Measurements from ENCODE around the gene SLC35B2. TPM values are rescaled to one million over a fixed set of nuclear protein-coding genes. Genes with fewer than 3 reads are reported as not detected.

SLC35B2 gene
- total and polyA plus RNA-seq, 7 experiments from 2014 or later: 10.0 to 41.7 (median 20.4) TPM

DNA sequence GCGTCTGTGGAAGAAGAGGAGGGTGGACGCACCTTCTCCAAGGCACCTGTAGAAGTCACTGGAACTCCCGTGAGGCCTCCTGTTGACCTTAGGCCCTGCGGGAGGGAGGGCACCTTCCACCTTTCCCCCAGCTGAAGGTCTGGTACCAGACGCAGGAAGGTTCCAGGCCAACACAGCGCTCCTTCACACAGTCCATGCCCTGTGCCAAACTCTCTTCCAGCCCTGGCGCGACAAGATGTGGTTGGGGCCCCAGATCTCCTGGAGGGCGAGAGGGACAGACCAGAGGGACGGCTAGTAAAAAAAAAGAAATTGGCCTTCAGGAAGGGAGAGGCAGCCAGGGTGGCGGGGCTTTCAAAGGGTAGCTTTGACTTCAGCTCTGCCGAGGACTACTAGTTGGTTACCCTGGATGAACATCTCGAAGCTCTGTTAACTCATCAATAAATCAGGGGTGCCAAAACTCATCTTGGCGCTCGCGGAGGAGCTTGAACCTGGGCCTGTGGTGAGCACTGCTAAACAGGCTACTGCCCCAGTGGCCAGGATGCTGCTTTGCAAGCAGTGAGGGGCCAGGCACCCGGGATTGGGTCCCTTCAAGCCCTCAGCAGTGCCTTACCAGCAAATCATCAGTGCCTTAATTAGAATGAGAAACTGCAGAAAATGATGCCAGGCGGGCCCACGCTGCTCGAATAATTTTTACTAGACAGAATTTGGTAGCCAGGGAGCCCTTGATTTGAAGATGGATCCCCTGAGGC, 40.9 kb upstream of the SLC35B2 start:
- intact Hi-C loops (cut with micrococcal nuclease): no loop called here
- Mint-ChIP-seq H3K4me3 (peak overlapping the region; percentile 33 to 76 (median 58)), H3K27ac (no peak overlapping the region), H3K9me3 (no peaks in the 10 kb centered on the region), H3K36me3 (peaks cover 5 to 23% (median 7%) of the 10 kb centered on the region in 5 donors), H3K4me1 (peaks cover 4 to 18% (median 8%) of the 10 kb centered on the region in 7 donors), H3K27me3 (peaks cover 23 to 44% (median 37%) of the 10 kb centered on the region in 5 donors)
- DNase-seq (no peak), ATAC-seq (no peak)
- H3K4me3 ChIP-seq (ENCODE audit: low read length): peak overlapping the region; percentile 33
- peaks cover 0 to 11% of the 10 kb centered on the region in 2 donors for H3K4me1 ChIP-seq (ENCODE audit: control insufficient read depth in 2 of 2, insufficient read depth in 2 of 2, low read length in 2 of 2)
- CTCF ChIA-PET: interaction anchor here (0.7 kb wide), 1 partner anchor 15 kb away, joined by 3 read pairs; the partner anchor contains the start of gene AARS2
- POLR2A ChIA-PET: interaction anchor here (1.0 to 1.6 kb wide), 2 partner anchors 11 to 13 kb away, joined by 4 to 7 read pairs; no protein-coding TSS in a partner anchor
- no peak overlapping the region for H3K27ac ChIP-seq (ENCODE audit: low read depth, low read length)
- no peaks in the 10 kb centered on the region for H3K9me3 ChIP-seq (ENCODE audit: control insufficient read depth in 2 of 3, low read length in 3 of 3)
- H3K36me3 ChIP-seq (ENCODE audit: control insufficient read depth in 2 of 3, insufficient read depth in 3 of 3, low read length in 3 of 3): peaks cover 0 to 31% (median 0%) of the 10 kb centered on the region in 3 experiments
- peaks cover 0 to 13% of the 10 kb centered on the region in 2 donors for H3K27me3 ChIP-seq (ENCODE audit: control insufficient read depth in 2 of 2, insufficient read depth in 2 of 2, low read length in 2 of 2)

DNA sequence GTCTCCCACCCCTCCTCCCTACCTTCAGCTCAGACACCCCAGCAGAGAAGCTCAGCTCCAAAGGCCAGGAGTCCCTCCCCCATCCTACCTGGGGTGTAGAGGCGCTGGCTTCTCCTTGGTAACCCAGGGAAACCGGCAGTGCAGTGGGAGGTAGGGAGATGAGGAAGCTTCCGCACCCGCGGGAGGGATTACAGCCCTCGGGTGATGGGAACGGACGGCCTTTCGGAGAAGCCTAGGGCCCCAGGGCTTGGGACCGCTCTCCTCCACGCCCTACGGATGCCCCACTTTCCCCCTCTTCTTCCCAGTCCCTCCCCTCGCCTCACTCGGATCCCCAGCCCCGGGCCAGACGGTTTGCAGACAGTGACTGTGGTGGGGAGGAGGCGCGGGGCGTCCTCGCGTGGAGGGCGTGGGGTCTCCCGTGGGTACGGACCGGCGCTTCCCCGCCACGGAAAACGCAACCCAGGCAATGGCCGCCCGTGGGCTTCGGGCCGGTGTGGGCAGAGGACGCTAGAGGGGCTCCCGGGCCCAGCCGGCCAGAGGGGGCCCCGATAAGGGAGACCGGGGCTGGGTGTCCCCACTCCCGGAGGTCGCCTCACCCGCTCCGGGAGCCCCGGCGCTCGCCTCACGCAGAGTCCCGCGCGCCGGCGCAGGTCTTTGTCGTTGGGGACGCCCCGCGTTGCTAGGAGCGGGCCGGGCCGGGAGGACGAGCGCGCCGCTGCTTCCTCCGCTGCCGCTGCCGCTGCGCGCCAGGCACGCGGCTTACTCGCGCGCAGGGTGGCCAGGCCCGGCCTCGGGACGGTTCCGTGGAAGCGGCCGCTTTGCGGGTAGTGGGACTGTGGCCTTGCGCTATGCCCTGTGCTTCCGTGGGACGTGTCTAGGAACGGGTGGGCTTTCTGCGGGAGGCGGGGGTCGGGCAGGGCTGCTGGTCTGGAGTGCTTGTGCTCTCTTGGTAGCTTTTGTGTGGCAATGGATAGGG, 40.0 kb upstream of the SLC35B2 start:
- peaks cover 5 to 20% (median 7%) of the 10 kb centered on the region in 5 donors for H3K36me3 Mint-ChIP-seq
- Histone ChIP-seq H3K9me3 (ENCODE audit: control insufficient read depth in 2 of 3, low read length in 3 of 3) (no peaks in the 10 kb centered on the region), H3K4me3 (ENCODE audit: low read length) (peak overlapping the region; percentile 50), H3K27me3 (ENCODE audit: control insufficient read depth in 2 of 2, insufficient read depth in 2 of 2, low read length in 2 of 2) (peaks cover 0 to 13% of the 10 kb centered on the region in 2 donors), H3K27ac (ENCODE audit: low read depth, low read length) (no peak overlapping the region), H3K4me1 (ENCODE audit: control insufficient read depth in 2 of 2, insufficient read depth in 2 of 2, low read length in 2 of 2) (peaks cover 0 to 11% of the 10 kb centered on the region in 2 donors), H3K36me3 (ENCODE audit: control insufficient read depth in 2 of 3, insufficient read depth in 3 of 3, low read length in 3 of 3) (peaks cover 0 to 23% (median 0%) of the 10 kb centered on the region in 3 experiments)
- intact Hi-C loops (cut with micrococcal nuclease): no loop called here
- ChIA-PET POLR2A (interaction anchor here (1.0 to 1.6 kb wide), 3 partner anchors 12 to 15 kb away, joined by 4 to 7 read pairs (median 4); partner anchors contain the start of gene AARS2), CTCF (no interaction called here)
- peaks cover 27 to 48% (median 41%) of the 10 kb centered on the region in 5 donors for H3K27me3 Mint-ChIP-seq
- peak overlapping the region; percentile 45 to 76 (median 64) for H3K4me3 Mint-ChIP-seq
- H3K4me1 Mint-ChIP-seq: peaks cover 4 to 18% (median 8%) of the 10 kb centered on the region in 7 donors
- no peaks in the 10 kb centered on the region for H3K9me3 Mint-ChIP-seq
- peak; percentile 82 for ATAC-seq
- DNase-seq: peak; percentile 34 to 63 (median 58)
- H3K27ac Mint-ChIP-seq: no peak overlapping the region

DNA sequence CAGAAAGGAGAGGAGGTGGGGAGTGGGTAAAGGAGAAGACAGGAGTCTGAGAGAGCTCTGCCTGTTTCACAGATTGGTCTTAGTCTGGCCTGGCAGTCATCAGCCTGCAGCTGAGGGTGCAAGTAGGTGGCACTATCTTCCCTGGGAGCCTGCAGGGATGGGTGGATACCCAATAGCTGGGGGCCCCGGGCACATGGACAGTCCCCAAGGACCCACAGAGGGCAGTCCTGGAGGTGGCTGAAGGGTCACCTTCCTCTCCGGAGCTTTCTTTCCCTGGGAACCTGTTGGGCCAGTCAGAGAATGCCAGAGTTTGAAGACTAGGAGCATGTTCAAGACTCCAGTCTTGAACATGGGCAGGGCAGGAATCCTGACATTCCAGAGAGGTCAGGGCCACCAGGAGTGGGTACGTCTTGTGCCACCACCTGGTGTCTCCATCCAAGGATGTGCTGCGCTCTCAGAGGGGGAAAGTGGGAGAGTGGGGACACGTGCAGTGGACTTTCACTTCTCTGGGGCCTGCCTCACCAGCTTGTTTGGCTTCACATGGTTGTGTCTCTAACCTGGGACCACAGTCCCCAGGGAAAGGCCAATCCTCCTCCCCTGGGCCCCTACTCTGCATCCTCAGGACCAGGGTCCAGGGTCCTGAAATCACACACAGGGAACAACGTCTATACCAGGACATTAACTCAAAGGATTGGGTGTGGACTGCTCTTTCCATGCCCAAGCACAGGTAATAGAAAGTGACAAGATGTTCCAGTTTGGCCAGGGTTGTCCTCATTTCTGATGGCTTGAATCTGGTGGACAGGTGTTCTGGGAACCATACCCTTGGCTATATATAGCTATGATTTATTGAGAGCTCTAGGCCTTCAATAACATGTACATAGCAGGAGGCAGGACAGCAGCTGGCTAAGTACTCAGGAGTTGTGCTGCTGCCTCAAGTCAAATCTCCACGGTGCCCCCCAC, 37.8 kb upstream of the SLC35B2 start:
- intact Hi-C loops (cut with micrococcal nuclease): no loop called here
- CTCF ChIA-PET: interaction anchor here (0.8 to 1.4 kb wide), 5 partner anchors 10 to 33 kb away, joined by 3 to 16 read pairs (median 4); no protein-coding TSS in a partner anchor
- Histone ChIP-seq H3K36me3 (ENCODE audit: control insufficient read depth in 2 of 3, insufficient read depth in 3 of 3, low read length in 3 of 3) (peaks cover 0 to under 1% (median 0%) of the 10 kb centered on the region in 3 experiments), H3K4me3 (ENCODE audit: low read length) (no peak overlapping the region), H3K27ac (ENCODE audit: low read depth, low read length) (no peak overlapping the region), H3K9me3 (ENCODE audit: control insufficient read depth in 2 of 3, low read length in 3 of 3) (no peaks in the 10 kb centered on the region), H3K27me3 (ENCODE audit: control insufficient read depth in 2 of 2, insufficient read depth in 2 of 2, low read length in 2 of 2) (peaks cover 0 to 13% of the 10 kb centered on the region in 2 donors), H3K4me1 (ENCODE audit: control insufficient read depth in 2 of 2, insufficient read depth in 2 of 2, low read length in 2 of 2) (peaks cover 0 to 11% of the 10 kb centered on the region in 2 donors)
- no peak for DNase-seq
- Mint-ChIP-seq H3K9me3 (no peaks in the 10 kb centered on the region), H3K4me1 (peaks cover 4 to 16% (median 8%) of the 10 kb centered on the region in 7 donors), H3K4me3 (peak overlapping the region in 2 of 10 donors; percentile 7 to 42), H3K27me3 (peaks cover 48 to 66% (median 64%) of the 10 kb centered on the region in 5 donors), H3K27ac (no peak overlapping the region), H3K36me3 (peaks cover under 1 to 4% (median 1%) of the 10 kb centered on the region in 5 donors)
- ATAC-seq: no peak
- POLR2A ChIA-PET: interaction anchor here (0.6 kb wide), 2 partner anchors 9 to 1409 kb away, joined by 3 to 5 read pairs; no protein-coding TSS in a partner anchor

DNA sequence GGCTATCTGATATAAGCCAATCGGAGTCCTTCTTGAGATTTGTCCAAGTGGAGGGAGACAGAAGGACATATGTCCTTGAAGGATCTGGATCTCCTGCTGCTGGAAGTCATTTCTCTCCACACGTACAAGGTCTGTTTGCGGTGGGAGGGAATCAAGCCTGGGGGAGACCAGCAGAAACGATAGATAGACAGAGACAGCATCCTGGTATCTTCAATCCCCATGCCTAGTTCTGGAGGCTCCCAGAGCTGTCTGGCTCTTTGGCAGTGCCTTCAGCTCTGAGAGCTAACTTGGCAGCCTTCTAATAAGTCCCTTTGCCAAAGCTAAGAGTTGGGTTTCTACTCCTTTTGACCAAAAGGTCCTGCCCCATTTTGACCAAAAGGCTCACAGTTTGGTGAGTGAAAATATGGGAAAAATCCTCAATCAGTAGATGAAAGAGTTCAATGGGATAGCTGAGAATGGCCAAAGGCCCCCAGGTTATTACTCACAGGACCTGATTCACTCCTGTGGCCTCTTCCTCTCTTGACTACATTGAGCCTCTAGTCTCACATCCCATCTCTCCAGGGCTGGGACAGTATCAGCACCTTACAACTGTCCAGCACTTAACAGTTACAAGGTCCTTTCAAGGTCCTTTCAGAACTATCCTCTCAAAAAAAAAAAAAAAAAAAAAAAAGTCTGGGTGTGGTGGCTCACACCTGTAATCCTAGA, 35.5 kb upstream of the SLC35B2 start:
- H3K27me3 Mint-ChIP-seq: peaks cover 63 to 80% (median 74%) of the 10 kb centered on the region in 5 donors
- H3K9me3 Mint-ChIP-seq: no peaks in the 10 kb centered on the region
- ATAC-seq (no peak), DNase-seq (no peak)
- H3K9me3 ChIP-seq (ENCODE audit: control insufficient read depth in 2 of 3, low read length in 3 of 3): no peaks in the 10 kb centered on the region
- H3K27ac ChIP-seq (ENCODE audit: low read depth, low read length): no peak overlapping the region
- peaks cover 0 to 13% of the 10 kb centered on the region in 2 donors for H3K27me3 ChIP-seq (ENCODE audit: control insufficient read depth in 2 of 2, insufficient read depth in 2 of 2, low read length in 2 of 2)
- H3K36me3 Mint-ChIP-seq: peaks cover 0 to 2% (median 0%) of the 10 kb centered on the region in 5 donors
- H3K4me3 ChIP-seq (ENCODE audit: low read length): no peak overlapping the region
- no peak overlapping the region for H3K27ac Mint-ChIP-seq
- ChIA-PET CTCF (interaction anchor here (0.5 kb wide), 1 partner anchor 10 kb away, joined by 3 read pairs; no protein-coding TSS in a partner anchor), POLR2A (interaction anchor here (0.6 to 0.8 kb wide), 3 partner anchors 9 to 813 kb away, joined by 3 read pairs; no protein-coding TSS in a partner anchor)
- no peak overlapping the region for H3K4me3 Mint-ChIP-seq
- H3K36me3 ChIP-seq (ENCODE audit: control insufficient read depth in 2 of 3, insufficient read depth in 3 of 3, low read length in 3 of 3): no peaks in the 10 kb centered on the region
- peaks cover 0 to 7% of the 10 kb centered on the region in 2 donors for H3K4me1 ChIP-seq (ENCODE audit: control insufficient read depth in 2 of 2, insufficient read depth in 2 of 2, low read length in 2 of 2)
- intact Hi-C loops (cut with micrococcal nuclease): no loop called here
- H3K4me1 Mint-ChIP-seq: peaks cover 4 to 12% (median 7%) of the 10 kb centered on the region in 7 donors

DNA sequence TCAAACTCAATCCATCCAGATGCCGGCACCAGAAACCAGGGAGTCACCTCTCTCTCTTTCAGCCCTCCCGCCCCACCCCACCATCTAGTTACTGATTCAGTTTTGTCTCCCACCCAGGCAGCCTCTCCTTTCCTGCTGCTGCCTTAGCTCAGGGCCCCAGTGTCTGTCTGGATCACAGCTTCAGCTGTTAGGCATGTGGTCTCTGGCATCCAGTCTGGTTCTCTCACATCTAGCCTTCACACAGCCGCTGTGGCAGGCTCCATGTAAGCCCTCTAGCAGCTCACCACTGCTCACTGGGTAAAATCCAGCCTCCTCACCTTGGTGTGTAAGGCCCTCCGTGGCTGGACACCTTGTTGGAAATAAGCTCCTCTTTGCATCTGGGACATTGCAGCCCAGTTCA, 34.5 kb upstream of the SLC35B2 start:
- H3K27ac ChIP-seq (ENCODE audit: low read depth, low read length): no peak overlapping the region
- Mint-ChIP-seq H3K9me3 (no peaks in the 10 kb centered on the region), H3K4me1 (peaks cover 3 to 8% (median 5%) of the 10 kb centered on the region in 7 donors), H3K27ac (no peak overlapping the region), H3K36me3 (peaks cover 0 to 5% (median 0%) of the 10 kb centered on the region in 5 donors), H3K4me3 (no peak overlapping the region), H3K27me3 (peaks cover 65 to 87% (median 81%) of the 10 kb centered on the region in 5 donors)
- no peaks in the 10 kb centered on the region for H3K36me3 ChIP-seq (ENCODE audit: control insufficient read depth in 2 of 3, insufficient read depth in 3 of 3, low read length in 3 of 3)
- H3K4me1 ChIP-seq (ENCODE audit: control insufficient read depth in 2 of 2, insufficient read depth in 2 of 2, low read length in 2 of 2): peaks cover 0 to 3% of the 10 kb centered on the region in 2 donors
- ATAC-seq: no peak
- no peak overlapping the region for H3K4me3 ChIP-seq (ENCODE audit: low read length)
- intact Hi-C loops (cut with micrococcal nuclease): no loop called here
- no peak for DNase-seq
- CTCF ChIA-PET: interaction anchor here (0.5 kb wide), 1 partner anchor 9 kb away, joined by 3 read pairs; no protein-coding TSS in a partner anchor
- POLR2A ChIA-PET: no interaction called here
- H3K9me3 ChIP-seq (ENCODE audit: control insufficient read depth in 2 of 3, low read length in 3 of 3): no peaks in the 10 kb centered on the region
- H3K27me3 ChIP-seq (ENCODE audit: control insufficient read depth in 2 of 2, insufficient read depth in 2 of 2, low read length in 2 of 2): peaks cover 0 to 10% of the 10 kb centered on the region in 2 donors

All from naive thymus-derived CD4-positive, alpha-beta T cell (primary cell).